Amniotic epithelial cell (primary cell): ENCODE data around the gene CHCHD6.

ENCODE experiments used
- DNase-seq: peaks from one replicate; pipeline ENCODE4 v3.0.0-alpha.2; 2010; ENCODE audit warnings: low read depth

The CHCHD6 gene

DNA sequence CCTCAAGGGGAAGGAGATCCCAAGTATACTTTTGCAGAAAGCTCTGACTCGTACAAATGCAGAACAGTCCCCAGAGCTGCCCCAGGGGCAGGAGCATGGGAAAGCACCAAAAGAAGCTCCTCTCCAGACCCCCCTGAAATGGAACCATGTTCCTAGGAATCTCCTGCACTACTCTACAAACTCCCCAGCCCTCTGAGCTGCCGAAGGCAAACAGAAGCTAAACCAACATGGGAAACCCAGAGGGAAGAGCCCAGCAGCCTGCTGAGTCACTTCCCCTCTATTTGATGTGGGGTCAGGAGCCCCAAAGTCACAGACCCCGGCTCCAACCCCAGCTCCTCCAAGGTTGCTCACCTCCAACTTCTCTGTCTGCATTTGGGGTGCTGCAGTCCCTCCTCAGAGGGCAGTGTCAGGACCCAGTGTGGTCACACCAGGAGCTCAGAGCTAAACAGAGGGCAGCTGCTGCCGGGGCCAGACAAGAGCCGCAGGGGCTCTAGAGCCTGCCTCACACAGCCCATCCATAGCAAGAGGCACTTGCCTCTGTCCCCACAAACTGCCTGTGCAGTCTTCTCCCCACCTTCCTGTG is 275.1 kb downstream of the CHCHD6 start:
- no peak for DNase-seq

DNA sequence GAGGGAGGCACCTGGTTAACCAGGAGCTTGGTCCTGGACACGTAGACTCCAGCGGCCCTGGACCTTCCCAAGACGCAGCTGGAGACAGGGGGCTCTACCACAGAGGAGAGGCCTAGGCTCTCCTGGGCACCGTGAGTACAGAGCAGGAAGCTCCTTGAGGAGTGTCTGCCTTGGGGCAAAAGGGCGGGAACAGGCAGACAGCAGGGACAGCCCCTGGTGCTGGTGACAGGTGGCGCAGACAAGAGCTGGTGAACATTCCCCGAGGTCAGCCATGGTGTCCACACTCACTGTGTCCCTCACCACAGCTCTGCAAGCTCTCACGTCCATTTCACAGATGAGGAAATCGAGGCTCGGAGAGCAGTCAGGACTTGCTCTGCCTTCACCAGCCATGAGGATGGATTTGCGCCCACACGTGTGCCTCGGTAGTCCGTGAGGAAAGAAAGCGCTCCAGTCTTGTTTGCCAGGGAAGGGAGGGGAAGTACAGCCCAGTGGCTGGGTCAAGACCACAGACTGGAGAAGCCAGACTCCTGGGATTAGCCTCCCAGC is 276.3 kb downstream of the CHCHD6 start:
- DNase-seq, result no peak

DNA sequence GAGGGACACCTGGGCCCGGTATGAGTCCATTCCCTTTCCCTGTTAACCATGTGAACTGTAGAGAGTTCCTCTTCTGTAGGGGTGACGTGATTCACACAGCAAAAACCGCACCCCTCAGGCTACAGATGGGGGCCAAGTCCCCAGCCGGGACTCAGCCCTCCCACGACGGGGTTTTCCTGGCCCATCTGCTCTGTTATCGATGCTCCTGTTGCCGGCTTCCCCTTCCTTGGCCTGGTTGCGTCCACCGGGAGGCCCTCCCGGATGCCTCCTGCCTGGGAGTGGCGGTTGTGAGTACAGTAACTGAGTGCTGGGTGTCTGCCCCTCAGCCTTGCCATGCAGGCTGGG is 278.1 kb downstream of the CHCHD6 start:
- no peak for DNase-seq

DNA sequence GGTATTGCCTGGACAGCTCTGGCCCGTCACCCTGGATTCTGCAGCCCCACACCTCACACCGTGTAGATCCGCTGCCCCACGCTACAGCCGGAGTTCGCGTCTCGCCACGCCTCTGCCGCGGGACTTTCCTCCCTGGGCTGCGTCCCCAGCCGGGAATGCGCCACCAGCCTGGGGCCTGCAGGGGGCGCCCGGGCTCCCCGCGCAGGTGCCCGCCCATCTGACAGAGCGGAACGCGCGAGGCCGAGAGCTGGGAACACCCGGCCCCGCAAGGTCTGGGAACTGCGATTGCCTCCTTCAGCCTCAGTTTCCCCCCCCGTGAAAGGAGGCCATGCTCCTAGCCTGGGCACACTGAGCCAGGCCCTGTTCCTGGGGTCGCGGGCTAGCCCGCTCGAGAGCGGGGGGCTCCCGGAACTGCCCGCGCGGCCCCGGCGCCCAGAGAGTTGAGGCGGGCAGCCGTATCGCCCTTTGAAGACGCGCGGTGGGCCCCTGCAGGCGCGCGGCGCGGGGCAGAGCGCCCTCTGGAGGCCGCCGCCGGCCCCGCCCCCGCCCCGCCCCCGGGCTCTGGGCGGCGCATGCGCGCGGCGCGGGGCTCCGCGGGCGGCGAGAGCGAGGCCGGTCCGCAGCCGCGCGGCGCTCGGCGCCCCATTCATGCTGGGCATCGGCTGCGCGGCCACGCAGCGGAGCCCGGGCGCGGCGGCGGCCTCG is 278.6 kb downstream of the CHCHD6 start, which contains the start of gene PLXNA1:
PLXNA1 (plus strand) TSS at position 645 of the 705 bp plus-strand sequence. CDS start 5,479 bp downstream, outside the sequence.
- peak; percentile 47 for DNase-seq

DNA sequence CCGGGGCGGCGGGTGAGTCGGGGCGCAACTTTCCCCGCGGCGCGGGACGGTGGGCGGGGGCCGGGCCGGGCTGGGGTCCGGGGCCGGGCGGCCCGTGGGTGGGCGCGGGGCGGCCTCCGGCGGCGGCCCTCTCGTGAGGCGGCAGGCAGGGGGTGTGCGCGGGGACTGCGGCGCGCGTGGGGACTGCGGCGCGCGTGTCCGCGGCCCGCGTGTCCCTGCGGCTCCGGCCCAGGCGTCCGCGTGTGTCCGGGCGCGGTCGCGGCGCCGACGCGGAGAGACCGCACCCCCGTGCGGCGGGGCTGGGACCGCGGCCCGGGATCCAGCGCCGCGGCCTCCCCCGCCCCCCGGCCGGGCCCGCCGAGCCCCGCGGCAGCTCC is 279.2 kb downstream of the CHCHD6 start:
- no peak for DNase-seq

DNA sequence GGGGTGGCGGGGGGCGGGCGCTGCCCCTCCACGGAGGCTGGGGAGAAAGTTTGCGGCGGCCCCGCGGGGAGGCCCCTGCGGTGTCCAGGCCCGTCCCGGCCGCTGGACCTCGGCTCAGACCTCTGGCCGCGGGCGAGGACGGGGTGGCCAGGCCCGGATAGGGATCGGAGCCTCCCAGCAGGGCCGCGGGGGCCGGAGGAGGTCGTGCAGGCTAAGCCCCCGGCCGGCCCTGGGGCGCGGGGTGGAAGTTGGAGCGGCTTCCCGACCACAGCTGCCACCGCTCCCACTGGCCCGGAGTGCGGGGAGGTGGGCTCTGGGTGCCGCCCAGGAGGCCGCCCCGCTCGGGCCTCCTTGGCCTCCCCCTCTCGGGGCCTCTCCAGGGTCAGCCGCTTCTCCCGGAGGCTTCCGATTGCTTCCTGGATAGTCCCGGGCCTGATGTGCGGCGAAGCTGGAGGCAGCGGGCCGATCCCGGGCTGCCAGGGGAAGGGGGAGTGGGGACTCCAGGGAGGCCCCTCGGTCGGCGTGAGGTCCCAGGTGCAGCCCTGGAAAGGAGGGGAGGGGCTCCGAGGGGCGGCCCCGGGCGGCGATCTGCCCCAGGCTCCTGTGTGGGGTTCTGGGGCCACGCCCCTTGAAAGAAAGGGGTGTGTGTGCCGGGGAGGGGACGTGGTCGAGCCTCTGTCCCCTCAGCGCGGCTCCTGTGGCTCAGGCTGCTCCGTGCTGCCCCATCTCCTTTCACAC is 279.8 kb downstream of the CHCHD6 start:
- DNase-seq, result peak; percentile 31

DNA sequence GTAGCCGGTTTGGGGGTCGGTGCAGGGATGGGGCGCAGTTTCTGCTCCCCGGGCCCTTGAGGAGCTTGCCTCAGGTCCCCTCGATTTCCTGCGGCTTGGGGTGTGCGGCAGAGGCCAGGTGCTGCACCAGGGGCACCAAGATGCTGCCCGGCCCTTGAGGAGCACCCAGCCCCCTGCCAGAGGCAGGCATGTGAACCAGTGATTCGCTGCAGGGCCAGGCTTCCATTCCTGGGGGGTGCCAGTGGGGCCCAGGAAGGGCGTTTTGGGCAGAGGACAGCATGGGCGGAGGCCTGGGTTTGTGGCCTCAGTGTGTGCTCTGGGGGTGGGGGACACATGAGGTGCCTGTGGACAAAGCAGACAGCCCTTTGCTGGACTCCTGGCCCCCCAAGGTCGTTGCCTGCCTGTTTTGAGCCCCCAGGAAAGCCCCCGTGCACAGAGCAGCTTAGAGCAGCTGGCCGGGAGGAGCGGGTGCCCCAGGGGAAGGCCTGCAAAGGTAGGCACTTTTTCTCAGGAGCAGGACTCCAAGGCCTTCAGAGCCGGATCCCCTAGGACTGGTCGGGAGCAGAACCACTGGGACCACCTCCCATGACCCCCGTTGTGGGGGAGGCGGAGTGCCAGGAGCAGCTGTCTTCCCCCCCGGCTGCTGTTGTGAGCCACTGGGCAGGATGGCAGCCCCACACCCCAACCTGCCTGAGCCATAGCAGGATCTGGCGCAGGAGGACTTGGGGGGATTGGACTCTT is 280.5 kb downstream of the CHCHD6 start:
- DNase-seq, result no peak

DNA sequence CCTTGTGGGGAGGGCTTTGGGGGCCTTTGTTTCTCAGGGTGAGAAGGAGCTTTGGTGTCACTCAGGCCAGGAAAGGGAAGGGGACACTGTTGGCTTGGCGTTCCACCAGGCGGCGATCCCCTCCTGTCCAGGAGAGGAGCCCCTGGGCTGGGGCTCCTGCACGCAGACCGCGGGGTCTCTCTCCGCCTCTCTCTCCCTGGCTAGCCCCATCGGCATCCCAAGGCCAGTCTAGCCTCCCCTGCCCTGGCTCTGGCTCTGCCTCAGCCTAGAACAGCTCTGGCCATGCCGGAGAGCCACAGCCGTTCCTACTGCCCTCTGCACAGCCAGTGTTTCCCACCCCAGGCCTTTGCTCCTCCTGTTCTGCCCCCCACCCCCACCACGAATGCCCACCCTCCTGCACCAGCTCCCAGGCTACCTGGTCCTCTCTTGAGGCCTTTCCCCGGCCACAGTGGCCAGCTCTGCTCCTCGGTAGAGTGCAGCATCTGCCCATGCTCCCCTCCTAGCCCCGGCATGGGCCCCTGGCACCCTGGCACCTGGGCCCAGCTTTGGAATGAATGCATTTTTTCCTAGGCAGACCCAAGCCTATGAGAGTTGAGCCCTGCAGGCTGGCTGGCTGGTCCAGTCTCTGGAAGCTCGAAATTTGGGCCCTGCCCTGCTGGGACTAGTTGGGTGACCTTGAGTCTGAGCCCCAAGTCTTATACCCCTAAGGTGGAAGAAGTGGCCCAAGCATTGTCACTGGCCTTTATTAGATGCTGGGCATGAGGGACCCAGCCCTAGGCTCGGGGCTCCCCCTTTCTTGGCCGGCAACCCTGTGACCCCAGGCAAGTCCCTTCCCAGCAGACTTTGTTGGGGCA is 281.3 kb downstream of the CHCHD6 start:
- no peak for DNase-seq

DNA sequence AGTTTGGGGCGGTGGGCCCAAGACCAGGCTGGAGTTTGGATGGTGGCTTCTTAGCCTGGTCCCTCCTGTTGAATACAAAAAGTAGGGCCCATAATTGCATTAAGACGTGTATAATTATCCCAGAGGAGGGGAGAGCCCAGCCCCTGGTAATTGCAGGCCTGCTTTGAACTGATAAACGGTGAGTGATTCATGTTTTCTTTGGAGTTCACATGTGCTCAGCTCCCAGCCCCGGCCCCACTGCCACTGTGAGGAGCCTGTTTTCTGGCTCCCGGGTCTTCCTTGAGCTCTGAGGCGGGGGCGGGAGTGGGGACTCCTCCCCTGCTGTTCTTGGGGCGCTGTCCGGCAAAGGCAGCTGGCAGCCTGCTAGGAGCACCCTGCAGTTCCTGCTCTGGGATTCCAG is 282.0 kb downstream of the CHCHD6 start:
- peak; percentile 36 for DNase-seq

DNA sequence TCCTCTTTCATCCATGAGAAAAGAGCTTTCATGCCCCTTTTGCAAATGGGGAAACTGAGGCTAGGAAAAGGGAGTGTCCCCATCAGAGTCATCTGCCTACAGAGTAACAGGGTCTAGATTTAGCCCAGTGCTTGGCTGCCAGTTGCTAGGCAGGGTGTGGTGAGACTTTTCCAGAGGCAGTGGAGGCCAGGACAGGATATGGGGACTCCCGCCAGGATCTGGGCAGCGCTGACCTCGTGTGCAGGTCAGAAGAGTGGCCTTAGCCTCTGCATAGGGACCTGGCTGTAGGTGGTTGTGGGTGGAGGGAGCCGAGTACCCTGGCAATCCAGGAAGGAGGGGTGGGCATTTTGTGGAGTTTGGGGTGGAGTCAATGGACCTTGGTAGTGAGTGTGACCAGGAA is 283.1 kb downstream of the CHCHD6 start:
- DNase-seq, result no peak

DNA sequence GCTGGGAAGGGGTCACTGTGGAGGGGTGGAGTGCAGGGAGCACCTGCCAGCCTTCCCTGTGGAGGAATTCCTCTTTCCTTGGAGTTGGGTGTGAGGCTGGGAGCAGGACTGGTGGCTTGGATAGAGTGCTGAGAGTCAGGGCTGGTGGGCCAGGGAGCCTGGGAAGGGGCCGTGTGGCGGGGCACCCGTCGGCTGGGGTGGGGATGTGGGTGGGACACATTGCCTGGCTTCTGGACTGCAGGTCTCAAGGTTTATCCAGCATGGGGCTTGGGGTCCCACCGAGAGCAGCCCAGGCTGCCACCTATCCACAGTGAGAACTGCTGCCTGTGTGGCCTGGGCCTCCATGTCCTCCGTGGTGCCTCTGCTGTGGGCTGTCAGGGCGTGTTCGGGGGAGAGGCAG is 283.6 kb downstream of the CHCHD6 start:
- no peak for DNase-seq

DNA sequence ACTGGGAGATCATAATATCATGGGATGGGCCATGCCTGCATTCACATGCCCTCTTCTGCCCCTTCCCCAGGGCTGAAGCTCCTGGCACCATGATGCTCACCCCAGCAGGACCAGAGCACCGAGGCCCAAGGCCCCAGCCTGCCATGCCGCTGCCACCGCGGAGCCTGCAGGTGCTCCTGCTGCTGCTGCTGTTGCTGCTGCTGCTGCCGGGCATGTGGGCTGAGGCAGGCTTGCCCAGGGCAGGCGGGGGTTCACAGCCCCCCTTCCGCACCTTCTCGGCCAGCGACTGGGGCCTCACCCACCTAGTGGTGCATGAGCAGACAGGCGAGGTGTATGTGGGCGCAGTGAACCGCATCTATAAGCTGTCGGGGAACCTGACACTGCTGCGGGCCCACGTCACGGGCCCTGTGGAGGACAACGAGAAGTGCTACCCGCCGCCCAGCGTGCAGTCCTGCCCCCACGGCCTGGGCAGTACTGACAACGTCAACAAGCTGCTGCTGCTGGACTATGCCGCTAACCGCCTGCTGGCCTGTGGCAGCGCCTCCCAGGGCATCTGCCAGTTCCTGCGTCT is 284.5 kb downstream of the CHCHD6 start:
- DNase-seq, result no peak

DNA sequence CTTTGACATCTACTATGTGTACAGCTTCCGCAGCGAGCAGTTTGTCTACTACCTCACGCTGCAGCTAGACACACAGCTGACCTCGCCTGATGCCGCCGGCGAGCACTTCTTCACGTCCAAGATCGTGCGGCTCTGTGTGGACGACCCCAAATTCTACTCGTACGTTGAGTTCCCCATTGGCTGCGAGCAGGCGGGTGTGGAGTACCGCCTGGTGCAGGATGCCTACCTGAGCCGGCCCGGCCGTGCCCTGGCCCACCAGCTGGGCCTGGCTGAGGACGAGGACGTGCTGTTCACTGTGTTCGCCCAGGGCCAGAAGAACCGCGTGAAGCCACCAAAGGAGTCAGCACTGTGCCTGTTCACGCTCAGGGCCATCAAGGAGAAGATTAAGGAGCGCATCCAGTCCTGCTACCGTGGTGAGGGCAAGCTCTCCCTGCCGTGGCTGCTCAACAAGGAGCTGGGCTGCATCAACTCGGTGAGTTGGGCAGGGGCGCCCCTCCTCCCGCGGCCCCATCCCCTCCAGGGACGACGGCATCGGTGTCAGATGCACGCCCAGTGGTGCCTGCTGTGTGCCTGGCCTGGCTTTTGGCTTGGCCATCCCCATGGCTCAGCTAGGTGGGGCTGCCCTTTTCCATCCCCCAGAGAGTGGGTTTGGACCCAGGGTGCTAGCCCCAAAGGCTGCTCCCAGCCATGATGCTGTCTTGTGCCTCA is 285.4 kb downstream of the CHCHD6 start:
- DNase-seq, result no peak

DNA sequence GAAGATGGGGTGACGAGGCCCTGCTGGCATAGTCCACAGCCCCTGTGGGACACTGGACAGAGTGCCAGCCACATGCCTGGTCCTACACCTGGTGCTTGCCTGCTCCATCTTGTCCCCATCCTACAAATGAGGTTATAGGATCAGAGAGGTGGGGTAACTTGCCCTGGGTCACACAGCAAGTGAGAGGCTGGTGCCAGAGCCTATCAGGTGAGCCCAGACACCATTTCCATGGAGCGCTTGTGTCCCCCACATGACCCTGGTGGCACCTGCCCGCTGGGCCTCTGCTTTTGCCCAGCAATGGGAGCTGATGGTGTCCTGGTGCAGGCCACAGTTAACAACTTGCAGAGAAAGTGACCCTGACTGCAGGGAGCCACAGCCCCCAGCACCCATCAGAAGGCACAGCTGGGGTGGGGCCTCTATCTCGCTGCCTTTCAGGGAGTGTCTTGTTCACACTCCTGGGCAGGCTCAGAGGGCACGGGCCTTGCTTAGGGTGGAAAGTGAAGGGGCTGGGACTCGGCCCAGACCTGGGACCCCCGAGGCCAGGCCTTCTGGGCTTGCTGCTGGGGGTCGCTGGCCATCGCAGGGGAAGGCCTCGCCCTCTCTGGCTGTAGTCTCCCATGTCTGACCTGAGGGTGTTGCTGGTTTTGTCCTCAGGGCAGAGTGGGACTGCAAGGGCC is 286.1 kb downstream of the CHCHD6 start:
- DNase-seq, result no peak

DNA sequence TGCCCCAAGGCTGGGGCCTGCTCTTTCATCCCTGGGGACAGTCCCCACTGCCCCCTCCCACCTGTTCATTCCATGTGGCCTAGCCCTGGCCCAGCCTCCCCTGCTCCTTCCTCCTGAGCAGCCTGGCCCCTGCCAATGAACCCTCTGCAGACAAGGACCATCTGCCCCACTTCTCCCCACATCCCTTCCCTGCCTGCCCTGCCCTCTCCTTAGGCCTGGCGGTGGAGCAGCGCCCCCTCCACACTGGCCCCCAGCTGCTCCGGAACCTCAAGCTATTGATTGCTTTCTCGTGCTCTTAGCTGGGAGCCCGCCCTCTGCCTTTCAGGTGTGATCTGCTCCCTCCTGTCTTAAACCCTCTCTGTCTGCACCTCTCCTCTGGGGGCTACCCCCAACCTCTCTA is 286.9 kb downstream of the CHCHD6 start:
- no peak for DNase-seq

DNA sequence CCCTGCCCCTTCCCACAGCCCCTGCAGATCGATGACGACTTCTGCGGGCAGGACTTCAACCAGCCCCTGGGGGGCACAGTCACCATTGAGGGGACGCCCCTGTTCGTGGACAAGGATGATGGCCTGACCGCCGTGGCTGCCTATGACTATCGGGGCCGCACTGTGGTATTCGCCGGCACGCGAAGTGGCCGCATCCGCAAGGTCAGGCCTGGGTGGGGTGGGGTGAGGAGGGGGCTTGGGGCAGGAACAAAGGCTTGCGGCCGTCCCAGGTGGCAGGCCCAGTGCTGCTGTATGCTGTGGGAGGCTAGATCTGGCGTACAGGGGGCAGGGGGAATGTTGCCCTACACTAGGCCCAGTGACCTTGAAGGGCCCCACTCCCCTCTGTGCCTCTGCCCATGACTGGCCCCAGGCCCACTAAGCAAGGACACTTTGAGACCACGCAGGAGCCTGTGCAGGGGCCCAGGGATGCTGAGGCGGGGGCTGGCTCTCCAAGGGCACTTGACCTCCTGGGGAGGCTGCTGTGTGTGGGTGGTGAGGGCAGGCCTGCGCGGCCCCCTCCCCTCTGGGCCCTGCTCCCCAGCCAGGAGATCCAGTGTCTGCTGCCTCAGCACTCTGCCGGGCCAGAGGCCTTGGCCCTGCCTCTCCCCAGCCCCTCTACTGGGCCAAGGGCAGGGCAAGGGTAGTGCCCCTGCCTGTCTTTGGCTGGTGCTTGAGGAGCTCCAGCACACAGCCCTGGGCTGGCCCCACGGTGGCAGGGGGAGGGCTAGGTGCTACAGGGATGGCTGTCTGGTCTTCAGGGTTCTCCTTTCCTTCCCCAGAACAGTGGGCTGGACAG is 287.5 kb downstream of the CHCHD6 start:
- DNase-seq, result no peak

DNA sequence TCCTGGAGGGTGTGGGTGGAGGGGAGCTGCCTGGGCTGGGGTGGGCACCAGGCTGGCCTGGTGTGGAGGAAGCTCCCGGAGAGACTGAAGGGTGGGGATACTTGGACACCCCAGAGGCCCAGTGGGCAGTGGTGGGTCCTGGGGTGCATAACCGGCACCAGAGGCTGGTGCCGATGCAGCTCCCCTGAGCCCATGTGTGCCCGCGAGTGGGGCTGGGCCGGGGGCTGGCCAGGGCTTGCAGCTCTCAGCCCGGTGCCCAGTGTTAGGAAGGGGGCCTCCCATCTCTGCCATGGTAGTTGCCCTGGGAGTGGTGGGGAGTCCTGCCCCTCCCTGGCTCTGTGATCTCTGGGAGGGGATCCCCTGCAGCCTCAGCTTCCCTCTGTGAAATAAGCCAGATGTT is 288.2 kb downstream of the CHCHD6 start:
- no peak for DNase-seq

DNA sequence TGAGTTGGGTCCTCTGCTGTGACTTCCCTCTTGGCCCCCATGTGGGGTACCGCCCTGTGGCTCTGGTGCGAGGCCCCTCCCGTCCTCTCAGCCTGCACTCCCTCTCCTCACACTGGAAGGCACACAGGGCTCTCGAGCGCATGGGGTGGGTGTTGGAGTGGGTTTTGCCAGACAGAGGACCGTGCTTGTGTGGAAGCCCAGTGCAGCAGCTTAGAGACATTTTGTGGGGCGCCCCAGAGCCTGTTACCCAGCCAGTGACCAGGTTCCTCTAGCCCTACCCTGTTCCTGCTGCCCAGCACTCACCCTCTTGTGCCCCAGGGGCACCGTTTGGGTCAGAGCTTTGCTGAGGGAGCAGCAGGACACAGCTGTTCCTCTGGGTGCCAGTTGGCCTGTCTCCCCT is 288.7 kb downstream of the CHCHD6 start:
- DNase-seq, result no peak

DNA sequence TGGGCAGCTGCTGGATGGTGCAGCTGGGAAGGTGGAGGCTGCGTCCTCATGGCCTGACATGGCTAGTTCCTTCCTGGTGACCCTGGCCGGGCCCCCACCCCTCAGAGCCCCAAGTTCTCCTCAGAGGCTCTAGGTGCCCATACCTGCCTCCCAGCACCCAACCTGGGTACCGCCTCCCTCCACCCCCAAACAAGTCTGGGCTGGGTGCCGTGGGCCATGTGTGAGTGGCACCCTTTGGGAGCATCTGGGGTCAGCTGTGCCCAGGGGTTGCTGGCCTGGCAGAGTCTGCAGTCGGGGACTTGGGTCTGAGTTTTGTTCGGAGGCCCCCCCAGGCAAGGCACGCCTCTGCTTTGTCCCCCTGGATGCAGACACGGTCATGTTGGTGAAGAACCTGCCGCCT is 289.4 kb downstream of the CHCHD6 start:
- DNase-seq, result no peak
